SU-DHL-6 (cell line): ENCODE measurements around the gene CPT2.

ENCODE experiments used
- H2AFZ ChIP-seq: fragments of 200-600 bp; sonication (generic); 2 replicates; pipeline ENCODE4 v1.6.1; 2014; ENCODE audit warnings: low read depth, mild to moderate bottlenecking, moderate library complexity, mixed read lengths, antibody characterized with exemption, low read length; ENCODE audit not compliant: severe bottlenecking
- H3F3A ChIP-seq: fragments of 200-600 bp; shearing (Covaris generic); 2 replicates; pipeline ENCODE4 v1.6.0; 2016; ENCODE audit warnings: antibody characterized with exemption, mild to moderate bottlenecking; ENCODE audit not compliant: insufficient read depth
- H3K27ac ChIP-seq: fragments of 200-600 bp; sonication (generic); 2 replicates; pipeline ENCODE4 v1.5.1; 2016; ENCODE audit warnings: low read depth, mild to moderate bottlenecking, low read length, moderate library complexity, mixed read lengths
- H3K27me3 ChIP-seq: fragments of 200-600 bp; sonication (generic), shearing (Covaris generic); 2 replicates; pipeline ENCODE4 v1.6.0; 2014; ENCODE audit warnings: mild to moderate bottlenecking, low read length
- H3K36me3 ChIP-seq: fragments of 200-600 bp; sonication (generic); 2 replicates; pipeline ENCODE4 v1.6.1; 2014; ENCODE audit warnings: mild to moderate bottlenecking, low read length, mixed read lengths
- H3K4me2 ChIP-seq: fragments of 300-600, 200-600 bp; shearing (Covaris generic), sonication (generic); 2 replicates; pipeline ENCODE4 v1.6.0; 2014; ENCODE audit warnings: low read length, low read depth, mild to moderate bottlenecking; ENCODE audit not compliant: poor library complexity, severe bottlenecking
- H3K4me3 ChIP-seq: fragments of 200-600 bp; sonication (generic); 2 replicates; pipeline ENCODE4 v1.5.1; 2014; ENCODE audit warnings: antibody characterized with exemption, low read length, mild to moderate bottlenecking, mixed read lengths; ENCODE audit not compliant: insufficient read depth, poor library complexity, severe bottlenecking
- H3K79me2 ChIP-seq: fragments of 200-600 bp; sonication (generic); 2 replicates; pipeline ENCODE4 v1.6.1; 2014; ENCODE audit warnings: mild to moderate bottlenecking, low read length, moderate library complexity; ENCODE audit not compliant: insufficient read depth
- H3K9ac ChIP-seq: fragments of 200-600 bp; sonication (generic); 2 replicates; pipeline ENCODE4 v1.7.0; 2014; ENCODE audit warnings: mild to moderate bottlenecking, low read length
- H3K9me2 ChIP-seq: fragments of 200-600 bp; sonication (generic); replicated peaks from 2 replicates; pipeline ENCODE4 v1.6.1; 2014; ENCODE audit warnings: low read length; ENCODE audit not compliant: insufficient read depth
- H3K9me3 ChIP-seq: fragments of 200-600 bp; sonication (generic); 2 replicates; pipeline ENCODE4 v1.6.1; 2014; ENCODE audit warnings: low read length, mixed read lengths; ENCODE audit not compliant: insufficient read depth
- H4K20me1 ChIP-seq: fragments of 200-600 bp; sonication (generic); 2 replicates; pipeline ENCODE4 v1.6.1; 2014; ENCODE audit warnings: low read depth, mild to moderate bottlenecking, antibody characterized with exemption, low read length, moderate library complexity, mixed read lengths
- EZH2phosphoT487 ChIP-seq: fragments of 200-600 bp; sonication (generic), shearing (Covaris generic); conservative IDR thresholded peaks from 2 replicates; pipeline ENCODE4 v1.6.1; 2018; ENCODE audit warnings: mild to moderate bottlenecking, antibody characterized with exemption, low read length, moderate library complexity, mixed read lengths
- TF ChIP-seq, protein P1 (sequence below): fragments of 200-600 bp; sonication (generic); IDR thresholded peaks from one replicate; pipeline ENCODE4 v1.5.1; 2017; ENCODE audit warnings: antibody characterized with exemption, mild to moderate bottlenecking, low read length, moderate library complexity; ENCODE audit not compliant: insufficient read depth, poor library complexity, severe bottlenecking

CPT2 gene

DNA sequence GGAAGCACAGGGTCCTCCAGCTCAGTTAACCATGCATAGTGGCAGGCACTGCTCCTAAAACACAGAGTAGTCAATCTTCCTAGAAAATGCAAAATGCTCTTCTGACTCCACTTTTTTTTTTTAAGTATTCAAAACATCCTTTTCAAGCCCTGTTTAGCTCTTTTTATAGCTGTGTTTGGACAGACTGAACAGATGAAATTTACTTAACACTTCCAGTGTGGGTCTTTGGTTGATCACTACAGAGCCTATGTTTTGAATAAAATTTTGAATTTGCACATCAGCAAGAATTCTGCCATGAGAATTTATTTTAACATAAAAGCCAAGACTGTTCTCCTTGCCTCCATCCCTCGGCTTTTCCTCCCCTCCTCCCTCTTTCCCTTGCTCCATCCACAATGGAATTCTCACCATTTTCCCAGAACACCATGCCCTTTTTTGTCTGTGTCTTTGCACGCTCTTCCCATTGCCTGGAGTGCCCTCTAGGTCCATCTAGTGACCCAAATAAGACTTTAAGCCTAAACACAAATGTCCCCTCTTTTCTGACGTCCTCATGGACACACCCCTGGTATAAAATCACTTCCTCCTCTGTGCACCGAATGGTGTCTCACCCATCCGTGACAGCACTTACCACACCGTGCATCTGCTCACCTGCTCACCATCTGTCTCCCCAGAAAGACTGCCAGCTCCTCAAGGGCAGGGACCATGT, 24.0 kb upstream of the CPT2 start:
- no peaks in the 10 kb centered on the region for H4K20me1 ChIP-seq
- no peak overlapping the region for H3K9ac ChIP-seq
- H2AFZ ChIP-seq, result no peak overlapping the region
- H3K27me3 ChIP-seq, result no peaks in the 10 kb centered on the region
- no peak overlapping the region for H3K27ac ChIP-seq
- H3K36me3 ChIP-seq, result no peaks in the 10 kb centered on the region
- no peaks in the 10 kb centered on the region for H3K79me2 ChIP-seq
- no peaks in the 10 kb centered on the region for H3F3A ChIP-seq
- no peak overlapping the region for H3K4me3 ChIP-seq
- no peaks in the 10 kb centered on the region for H3K9me2 ChIP-seq
- H3K9me3 ChIP-seq, result no peaks in the 10 kb centered on the region
- no peak overlapping the region for H3K4me2 ChIP-seq
- TF ChIP-seq, protein P1, sequence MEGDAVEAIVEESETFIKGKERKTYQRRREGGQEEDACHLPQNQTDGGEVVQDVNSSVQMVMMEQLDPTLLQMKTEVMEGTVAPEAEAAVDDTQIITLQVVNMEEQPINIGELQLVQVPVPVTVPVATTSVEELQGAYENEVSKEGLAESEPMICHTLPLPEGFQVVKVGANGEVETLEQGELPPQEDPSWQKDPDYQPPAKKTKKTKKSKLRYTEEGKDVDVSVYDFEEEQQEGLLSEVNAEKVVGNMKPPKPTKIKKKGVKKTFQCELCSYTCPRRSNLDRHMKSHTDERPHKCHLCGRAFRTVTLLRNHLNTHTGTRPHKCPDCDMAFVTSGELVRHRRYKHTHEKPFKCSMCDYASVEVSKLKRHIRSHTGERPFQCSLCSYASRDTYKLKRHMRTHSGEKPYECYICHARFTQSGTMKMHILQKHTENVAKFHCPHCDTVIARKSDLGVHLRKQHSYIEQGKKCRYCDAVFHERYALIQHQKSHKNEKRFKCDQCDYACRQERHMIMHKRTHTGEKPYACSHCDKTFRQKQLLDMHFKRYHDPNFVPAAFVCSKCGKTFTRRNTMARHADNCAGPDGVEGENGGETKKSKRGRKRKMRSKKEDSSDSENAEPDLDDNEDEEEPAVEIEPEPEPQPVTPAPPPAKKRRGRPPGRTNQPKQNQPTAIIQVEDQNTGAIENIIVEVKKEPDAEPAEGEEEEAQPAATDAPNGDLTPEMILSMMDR, result no peak
- no peak for TF ChIP-seq EZH2phosphoT487

DNA sequence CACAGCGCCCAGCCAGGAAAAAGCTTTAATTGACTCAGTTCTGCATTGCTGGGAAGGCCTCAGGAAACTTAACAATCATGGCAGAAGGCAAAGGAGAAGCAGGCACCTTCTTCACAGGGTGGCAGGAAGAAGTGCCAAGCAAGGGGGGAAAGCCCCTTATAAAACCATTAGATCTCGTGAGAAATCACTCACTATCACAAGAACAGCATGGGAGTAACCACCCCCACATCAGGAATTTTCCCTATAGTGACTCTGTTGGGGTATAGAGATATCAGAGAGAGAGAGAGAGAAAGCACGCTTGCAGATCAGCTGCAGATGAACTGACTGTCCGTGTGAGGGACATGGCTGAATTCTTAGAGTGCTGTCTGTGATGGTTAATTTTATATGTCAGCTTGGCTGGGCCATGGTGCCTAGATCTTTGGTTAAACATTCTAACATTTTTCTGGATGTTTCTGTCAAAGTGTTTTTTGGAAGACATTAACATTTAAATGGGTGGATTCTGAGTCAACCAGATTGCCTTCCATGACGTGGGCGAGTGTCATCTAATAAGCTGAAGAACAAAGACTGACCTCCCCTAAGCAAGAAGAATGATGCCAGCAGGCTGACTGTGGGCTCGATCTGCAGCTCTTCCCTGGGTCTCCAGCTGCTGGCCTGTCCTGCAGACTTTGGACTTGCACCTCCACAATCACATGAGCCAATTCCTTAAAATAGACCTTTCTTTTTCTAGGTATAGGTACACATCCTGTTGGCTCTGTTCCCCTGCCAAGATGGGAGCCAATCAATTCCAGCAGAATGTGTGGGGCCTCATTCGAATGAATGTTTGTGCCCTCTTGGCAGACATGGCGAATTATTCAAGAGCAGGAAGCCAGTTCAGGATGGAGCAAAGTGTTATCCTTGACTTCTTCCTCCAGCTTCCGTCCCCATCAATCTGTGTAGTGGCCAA, 21.4 kb upstream of the CPT2 start:
- TF ChIP-seq EZH2phosphoT487, result no peak
- TF ChIP-seq, protein P1, result no peak
- Histone ChIP-seq H3K36me3 (no peaks in the 10 kb centered on the region), H3F3A (no peaks in the 10 kb centered on the region), H4K20me1 (no peaks in the 10 kb centered on the region), H3K79me2 (no peaks in the 10 kb centered on the region), H3K9me2 (no peaks in the 10 kb centered on the region), H3K9ac (no peak overlapping the region), H3K9me3 (no peaks in the 10 kb centered on the region), H3K4me2 (no peak overlapping the region), H3K27me3 (no peaks in the 10 kb centered on the region), H3K4me3 (no peak overlapping the region), H3K27ac (no peak overlapping the region), H2AFZ (no peak overlapping the region)

DNA sequence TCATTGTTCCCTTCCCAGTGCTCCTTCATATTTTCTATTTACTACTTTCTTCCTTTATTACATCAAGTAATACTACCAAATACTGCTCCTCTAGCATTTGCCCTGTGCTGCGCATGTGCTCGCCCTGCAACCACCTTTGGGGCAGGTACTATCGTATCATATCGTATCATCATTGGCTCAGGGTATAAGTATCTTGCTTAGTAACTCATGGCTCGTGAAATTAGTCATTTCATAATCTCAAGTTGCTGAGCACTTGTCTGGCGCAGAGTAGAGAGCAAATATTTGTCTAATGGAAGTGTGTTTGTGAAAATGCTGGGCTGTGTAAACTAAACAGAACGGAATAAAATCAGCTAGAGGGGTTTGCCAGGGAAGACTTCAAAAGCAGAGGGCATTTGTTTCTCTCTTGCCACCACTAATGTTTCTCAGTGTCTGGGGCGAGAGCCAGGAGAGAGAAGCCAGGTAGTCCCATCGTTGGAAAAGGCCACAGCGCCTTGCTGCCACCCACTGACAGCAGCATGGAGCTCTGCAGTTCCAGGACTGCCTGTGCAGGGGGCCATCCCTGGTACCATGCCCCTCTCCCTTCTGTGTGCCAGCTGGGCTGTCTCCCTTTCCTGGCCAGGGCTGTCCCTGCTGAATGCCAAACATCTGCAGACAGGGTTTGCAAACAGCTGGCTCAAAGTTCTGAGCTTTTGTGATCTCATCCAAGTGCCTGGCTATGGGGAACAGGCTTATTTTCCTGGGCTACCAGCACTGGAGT, 20.0 kb upstream of the CPT2 start:
- H3K9me3 ChIP-seq, result no peaks in the 10 kb centered on the region

More for the DNA sequence above, 20.0 kb upstream of the CPT2 start:
- Histone ChIP-seq H2AFZ (no peak overlapping the region), H3K4me2 (no peak overlapping the region), H3K36me3 (no peaks in the 10 kb centered on the region), H3K79me2 (no peaks in the 10 kb centered on the region), H3K4me3 (no peak overlapping the region), H3K9me2 (no peaks in the 10 kb centered on the region), H3K27me3 (no peaks in the 10 kb centered on the region), H3K27ac (no peak overlapping the region), H4K20me1 (no peaks in the 10 kb centered on the region), H3F3A (no peaks in the 10 kb centered on the region), H3K9ac (no peak overlapping the region)
- TF ChIP-seq, protein P1, result no peak
- TF ChIP-seq EZH2phosphoT487, result no peak
